ENCODE results near the gene SKIC8.

Gene SKIC8

GRCh38 chr15:78316283-78317083 is 17.1 kb upstream of the SKIC8 start:
- H3K27me3 ChIP-seq (ENCODE audit: insufficient read depth, low read length): no peaks in the 10 kb centered on the region
- no CpG with 5 or more reads among the region's 17 CpGs for WGBS (ENCODE audit: extremely low coverage, insufficient coverage, insufficient read length)
- no peak overlapping the region for H2BK120ac ChIP-seq (ENCODE audit: insufficient read depth, low read length, poor library complexity)
- H3K9ac ChIP-seq (ENCODE audit: low read length): no peak overlapping the region
- no peak overlapping the region for H2AFZ ChIP-seq (ENCODE audit: insufficient read depth, low read length, poor library complexity)
- H3K4me3 ChIP-seq (ENCODE audit: low read depth, low read length): no peak overlapping the region
- no peak overlapping the region for H4K91ac ChIP-seq (ENCODE audit: low read depth, low read length)
- H3K4ac ChIP-seq (ENCODE audit: low read depth, low read length): no peak overlapping the region
- H3K36me3 ChIP-seq (ENCODE audit: control insufficient read depth in 1 of 2, insufficient read depth in 2 of 2, low read length in 2 of 2): no peaks in the 10 kb centered on the region
- H3K4me2 ChIP-seq (ENCODE audit: low read length): no peak overlapping the region
- no peak overlapping the region for H4K12ac ChIP-seq (ENCODE audit: low read depth, low read length)
- no peaks in the 10 kb centered on the region for H3K9me3 ChIP-seq (ENCODE audit: insufficient read depth, low read depth, low read length)
- H3K4me1 ChIP-seq (ENCODE audit: control insufficient read depth in 1 of 2, insufficient read depth in 2 of 2, low read length in 2 of 2): no peaks in the 10 kb centered on the region
- H2BK5ac ChIP-seq (ENCODE audit: low read depth, low read length, poor library complexity): no peak overlapping the region
- H3K27ac ChIP-seq (ENCODE audit: low read depth, low read length): no peak overlapping the region
- no peak overlapping the region for H3K23ac ChIP-seq (ENCODE audit: low read length)
- H2AK5ac ChIP-seq (ENCODE audit: low read length): no peak overlapping the region
- H4K8ac ChIP-seq (ENCODE audit: low read depth, low read length): no peak overlapping the region
- DNase-seq: no peak
- H3K79me2 ChIP-seq (ENCODE audit: control insufficient read depth, insufficient read depth, low read length, poor library complexity): no peaks in the 10 kb centered on the region
- no peak overlapping the region for H3K18ac ChIP-seq (ENCODE audit: low read length)
- H2BK12ac ChIP-seq (ENCODE audit: low read length): no peak overlapping the region
- H3K14ac ChIP-seq (ENCODE audit: low read length): no peak overlapping the region
- H3K79me1 ChIP-seq (ENCODE audit: low read length): no peaks in the 10 kb centered on the region

GRCh38 chr15:78315686-78316282 is 16.4 kb upstream of the SKIC8 start:
- Histone ChIP-seq H3K9me3 (ENCODE audit: insufficient read depth, low read depth, low read length) (no peaks in the 10 kb centered on the region), H3K18ac (ENCODE audit: low read length) (no peak overlapping the region), H4K8ac (ENCODE audit: low read depth, low read length) (no peak overlapping the region), H3K36me3 (ENCODE audit: control insufficient read depth in 1 of 2, insufficient read depth in 2 of 2, low read length in 2 of 2) (no peaks in the 10 kb centered on the region), H3K4me3 (ENCODE audit: low read depth, low read length) (no peak overlapping the region), H3K9ac (ENCODE audit: low read length) (no peak overlapping the region), H3K27me3 (ENCODE audit: insufficient read depth, low read length) (no peaks in the 10 kb centered on the region), H3K79me2 (ENCODE audit: control insufficient read depth, insufficient read depth, low read length, poor library complexity) (no peaks in the 10 kb centered on the region), H3K4ac (ENCODE audit: low read depth, low read length) (no peak overlapping the region), H3K4me2 (ENCODE audit: low read length) (no peak overlapping the region), H2AFZ (ENCODE audit: insufficient read depth, low read length, poor library complexity) (no peak overlapping the region), H2BK120ac (ENCODE audit: insufficient read depth, low read length, poor library complexity) (no peak overlapping the region), H2BK5ac (ENCODE audit: low read depth, low read length, poor library complexity) (no peak overlapping the region), H3K14ac (ENCODE audit: low read length) (no peak overlapping the region), H2AK5ac (ENCODE audit: low read length) (no peak overlapping the region), H3K4me1 (ENCODE audit: control insufficient read depth in 1 of 2, insufficient read depth in 2 of 2, low read length in 2 of 2) (no peaks in the 10 kb centered on the region), H3K27ac (ENCODE audit: low read depth, low read length) (no peak overlapping the region), H3K23ac (ENCODE audit: low read length) (no peak overlapping the region), H2BK12ac (ENCODE audit: low read length) (no peak overlapping the region), H4K91ac (ENCODE audit: low read depth, low read length) (no peak overlapping the region), H4K12ac (ENCODE audit: low read depth, low read length) (no peak overlapping the region), H3K79me1 (ENCODE audit: low read length) (no peaks in the 10 kb centered on the region)
- no peak for DNase-seq
- no CpG with 5 or more reads among the region's 7 CpGs for WGBS (ENCODE audit: extremely low coverage, insufficient coverage, insufficient read length)

GRCh38 chr15:78314181-78314581 is 14.8 kb upstream of the SKIC8 start:
- no peaks in the 10 kb centered on the region for H3K36me3 ChIP-seq (ENCODE audit: control insufficient read depth in 1 of 2, insufficient read depth in 2 of 2, low read length in 2 of 2)
- H2BK5ac ChIP-seq (ENCODE audit: low read depth, low read length, poor library complexity): no peak overlapping the region

GRCh38 chr15:78313383-78313782 is 14.0 kb upstream of the SKIC8 start:
- Histone ChIP-seq H3K18ac (ENCODE audit: low read length) (no peak overlapping the region), H4K8ac (ENCODE audit: low read depth, low read length) (no peak overlapping the region), H3K4ac (ENCODE audit: low read depth, low read length) (no peak overlapping the region), H3K4me3 (ENCODE audit: low read depth, low read length) (no peak overlapping the region), H3K79me1 (ENCODE audit: low read length) (no peaks in the 10 kb centered on the region), H3K27me3 (ENCODE audit: insufficient read depth, low read length) (no peaks in the 10 kb centered on the region), H3K79me2 (ENCODE audit: control insufficient read depth, insufficient read depth, low read length, poor library complexity) (no peaks in the 10 kb centered on the region), H3K23ac (ENCODE audit: low read length) (no peak overlapping the region), H3K9ac (ENCODE audit: low read length) (no peak overlapping the region), H4K91ac (ENCODE audit: low read depth, low read length) (no peak overlapping the region), H3K9me3 (ENCODE audit: insufficient read depth, low read depth, low read length) (no peaks in the 10 kb centered on the region), H2BK12ac (ENCODE audit: low read length) (no peak overlapping the region), H3K4me2 (ENCODE audit: low read length) (no peak overlapping the region), H3K36me3 (ENCODE audit: control insufficient read depth in 1 of 2, insufficient read depth in 2 of 2, low read length in 2 of 2) (no peaks in the 10 kb centered on the region), H3K4me1 (ENCODE audit: control insufficient read depth in 1 of 2, insufficient read depth in 2 of 2, low read length in 2 of 2) (no peaks in the 10 kb centered on the region), H2AK5ac (ENCODE audit: low read length) (no peak overlapping the region), H2BK120ac (ENCODE audit: insufficient read depth, low read length, poor library complexity) (no peak overlapping the region), H2AFZ (ENCODE audit: insufficient read depth, low read length, poor library complexity) (no peak overlapping the region), H3K14ac (ENCODE audit: low read length) (no peak overlapping the region), H2BK5ac (ENCODE audit: low read depth, low read length, poor library complexity) (no peak overlapping the region), H3K27ac (ENCODE audit: low read depth, low read length) (no peak overlapping the region), H4K12ac (ENCODE audit: low read depth, low read length) (no peak overlapping the region)
- WGBS (ENCODE audit: extremely low coverage, insufficient coverage, insufficient read length): no CpG with 5 or more reads among the region's 8 CpGs
- no peak for DNase-seq

More at GRCh38 chr15:78314181-78314581, 14.8 kb upstream of the SKIC8 start:
- Histone ChIP-seq H4K12ac (ENCODE audit: low read depth, low read length) (no peak overlapping the region), H4K8ac (ENCODE audit: low read depth, low read length) (no peak overlapping the region), H3K4me3 (ENCODE audit: low read depth, low read length) (no peak overlapping the region), H3K27me3 (ENCODE audit: insufficient read depth, low read length) (no peaks in the 10 kb centered on the region), H3K79me1 (ENCODE audit: low read length) (no peaks in the 10 kb centered on the region), H2AFZ (ENCODE audit: insufficient read depth, low read length, poor library complexity) (no peak overlapping the region), H3K9ac (ENCODE audit: low read length) (no peak overlapping the region), H3K23ac (ENCODE audit: low read length) (no peak overlapping the region), H3K27ac (ENCODE audit: low read depth, low read length) (no peak overlapping the region), H4K91ac (ENCODE audit: low read depth, low read length) (no peak overlapping the region), H2BK120ac (ENCODE audit: insufficient read depth, low read length, poor library complexity) (no peak overlapping the region), H2AK5ac (ENCODE audit: low read length) (no peak overlapping the region), H3K9me3 (ENCODE audit: insufficient read depth, low read depth, low read length) (no peaks in the 10 kb centered on the region), H3K4me1 (ENCODE audit: control insufficient read depth in 1 of 2, insufficient read depth in 2 of 2, low read length in 2 of 2) (no peaks in the 10 kb centered on the region), H3K18ac (ENCODE audit: low read length) (no peak overlapping the region), H3K14ac (ENCODE audit: low read length) (no peak overlapping the region), H3K4ac (ENCODE audit: low read depth, low read length) (no peak overlapping the region), H2BK12ac (ENCODE audit: low read length) (no peak overlapping the region), H3K79me2 (ENCODE audit: control insufficient read depth, insufficient read depth, low read length, poor library complexity) (no peaks in the 10 kb centered on the region), H3K4me2 (ENCODE audit: low read length) (no peak overlapping the region)
- WGBS (ENCODE audit: extremely low coverage, insufficient coverage, insufficient read length): no CpG with 5 or more reads among the region's 7 CpGs
- no peak for DNase-seq

Data from trophoblast cell (in vitro differentiated cells and primary cell).